Endodermal cell (in vitro differentiated cells): ENCODE results near the gene ESRP2. TPM values are rescaled to one million over a fixed set of nuclear protein-coding genes. Genes with fewer than 3 reads are reported as not detected.

Experiments used
- DNase-seq: peaks from one replicate; pipeline ENCODE4 v3.0.0-alpha.2; 2017
- H3K27ac ChIP-seq: 2 replicates; pipeline ENCODE4 v1.5.1; 2013; ENCODE audit warnings: mild to moderate bottlenecking, low read depth, low read length, moderate library complexity
- H3K27me3 ChIP-seq: 2 replicates; pipeline ENCODE4 v1.6.1; 2013; ENCODE audit warnings: mild to moderate bottlenecking, low read length, moderate library complexity; ENCODE audit not compliant: insufficient read depth, control insufficient read depth, poor library complexity, severe bottlenecking
- H3K36me3 ChIP-seq: 2 replicates; pipeline ENCODE4 v1.7.0; 2013; ENCODE audit warnings: mild to moderate bottlenecking, low read length, moderate library complexity; ENCODE audit not compliant: control insufficient read depth, insufficient read depth
- H3K4me1 ChIP-seq: one replicate; pipeline ENCODE4 v1.7.0; 2013; ENCODE audit warnings: low read length; ENCODE audit not compliant: control insufficient read depth, insufficient read depth
- H3K4me3 ChIP-seq: 2 replicates; pipeline ENCODE4 v1.5.1; 2013; ENCODE audit warnings: mild to moderate bottlenecking, low read length, moderate library complexity
- H3K9ac ChIP-seq: 2 replicates; pipeline ENCODE4 v1.6.1; 2013; ENCODE audit warnings: mild to moderate bottlenecking, low read length, moderate library complexity; ENCODE audit not compliant: poor library complexity, severe bottlenecking; ENCODE audit errors: extremely low read depth
- H3K9me3 ChIP-seq: 2 replicates; pipeline ENCODE4 v1.6.1; 2013; ENCODE audit warnings: mild to moderate bottlenecking, low read length, moderate library complexity; ENCODE audit not compliant: control insufficient read depth
- H3K27ac Mint-ChIP-seq: 2 replicates; pipeline ENCODE4 v1.8.0; 2020; ENCODE audit warnings: mixed read lengths
- H3K27me3 Mint-ChIP-seq: 2 replicates; pipeline ENCODE4 v1.8.0; 2021; ENCODE audit warnings: mild to moderate bottlenecking, mixed read lengths; ENCODE audit not compliant: insufficient read depth
- H3K36me3 Mint-ChIP-seq: 2 replicates; pipeline ENCODE4 v1.8.0; 2020; ENCODE audit warnings: low read depth, mixed read lengths
- H3K4me1 Mint-ChIP-seq: 2 replicates; pipeline ENCODE4 v1.8.0; 2020; ENCODE audit warnings: mixed read lengths
- H3K4me3 Mint-ChIP-seq: 2 replicates; pipeline ENCODE4 v1.8.0; 2020; ENCODE audit warnings: mild to moderate bottlenecking, moderate library complexity, mixed read lengths
- H3K9me3 Mint-ChIP-seq: 2 replicates; pipeline ENCODE4 v1.8.0; 2020; ENCODE audit warnings: mild to moderate bottlenecking, mixed read lengths
- CTCF ChIP-seq: fragments of 200-600 bp; sonication (generic); conservative IDR thresholded peaks from 2 replicates; pipeline ENCODE4 v1.5.0; 2021; ENCODE audit warnings: antibody characterized with exemption, mild to moderate bottlenecking
- WGBS, 2 experiments: methylation state at CpG; one replicate each; pipeline versions ENCODE4 v1.1.5 to v1.1.7; 2013; ENCODE audit warnings: missing lambda C conversion rate in 2 of 2, mixed read lengths in 1 of 2; ENCODE audit not compliant: insufficient coverage in 1 of 2, insufficient read length in 1 of 2; 5-methylcytosine and 5-hydroxymethylcytosine counted together
- total RNA-seq, 2 donors: library from RNA; stranded (reverse); fragmentation: NEBNext Ultra II Directional in 1 of 2; extraction: Animal tissue kit (Norgen Biotek cat#: 25700) in 1 of 2; gene quantifications; 2 replicates in 1 of 2; 3 replicates in 1 of 2; pipeline ENCODE4 v1.2.1, GENCODE V29; 2021

ESRP2 gene
- total RNA-seq, 2 donors from 2014 or later: 51.8 to 56.4 TPM

- no peak for TF ChIP-seq CTCF
- peaks cover 4% of the 10 kb centered on the region for H3K4me1 Mint-ChIP-seq
- H3K4me3 Mint-ChIP-seq: no peak overlapping the region
- no peaks in the 10 kb centered on the region for H3K9me3 Mint-ChIP-seq
- peaks cover 17% of the 10 kb centered on the region for H3K36me3 Mint-ChIP-seq
- H3K27me3 Mint-ChIP-seq: peaks cover 33% of the 10 kb centered on the region
- Histone ChIP-seq H3K9ac (no peak overlapping the region), H3K4me1 (peaks cover 3% of the 10 kb centered on the region), H3K36me3 (no peaks in the 10 kb centered on the region), H3K9me3 (no peaks in the 10 kb centered on the region), H3K4me3 (no peak overlapping the region), H3K27me3 (peaks cover 9% of the 10 kb centered on the region), H3K27ac (no peak overlapping the region)
- DNase-seq: no peak
- no peak overlapping the region for H3K27ac Mint-ChIP-seq
- 87 to 91% methylated on average over 2 to 4 of the region's 4 CpGs for whole genome bisulfite sequencing, 2 experiments
These were observed 11.5 kb upstream of the ESRP2 start for GRCh38 chr16:68247400-68247799.

GRCh38 chr16:68246666-68247065 is 10.7 kb upstream of the ESRP2 start:
- Histone ChIP-seq H3K4me1 (peaks cover 3% of the 10 kb centered on the region), H3K9me3 (no peaks in the 10 kb centered on the region), H3K27me3 (peaks cover 9% of the 10 kb centered on the region), H3K4me3 (no peak overlapping the region), H3K36me3 (no peaks in the 10 kb centered on the region), H3K9ac (no peak overlapping the region), H3K27ac (no peak overlapping the region)
- no peaks in the 10 kb centered on the region for H3K9me3 Mint-ChIP-seq
- H3K4me3 Mint-ChIP-seq: peak overlapping the region; percentile 77
- H3K36me3 Mint-ChIP-seq: peaks cover 15% of the 10 kb centered on the region
- TF ChIP-seq CTCF: no peak
- peaks cover 4% of the 10 kb centered on the region for H3K4me1 Mint-ChIP-seq
- no peak for DNase-seq
- H3K27ac Mint-ChIP-seq: no peak overlapping the region
- 95 to 100% methylated on average over 5 of the region's 5 CpGs for WGBS, 2 experiments
- peaks cover 33% of the 10 kb centered on the region for H3K27me3 Mint-ChIP-seq

- Mint-ChIP-seq H3K27me3 (peaks cover 35% of the 10 kb centered on the region), H3K4me3 (peak overlapping the region; percentile 77), H3K9me3 (no peaks in the 10 kb centered on the region), H3K27ac (no peak overlapping the region), H3K4me1 (peaks cover 4% of the 10 kb centered on the region), H3K36me3 (peaks cover 13% of the 10 kb centered on the region)
- 89 to 90% methylated on average over 7 of the region's 7 CpGs for WGBS, 2 experiments
- no peaks in the 10 kb centered on the region for H3K36me3 ChIP-seq
- no peak overlapping the region for H3K27ac ChIP-seq
- no peak overlapping the region for H3K9ac ChIP-seq
- H3K4me1 ChIP-seq: peaks cover 3% of the 10 kb centered on the region
- H3K27me3 ChIP-seq: peaks cover 9% of the 10 kb centered on the region
- peak overlapping the region; percentile 96 for H3K4me3 ChIP-seq
- no peaks in the 10 kb centered on the region for H3K9me3 ChIP-seq
- no peak for DNase-seq
- TF ChIP-seq CTCF: no peak
These were observed 10.2 kb upstream of the ESRP2 start for GRCh38 chr16:68246121-68246520.
